ENCODE measurements around the gene PPP2R2B. TPM values are rescaled to one million over a fixed set of nuclear protein-coding genes. Genes with fewer than 3 reads are reported as not detected.
"Not testable (repeated sequence)": the region's sequence is repeated elsewhere in the genome, so short reads cannot be mapped to it uniquely, and the experiment has no call there.

Gene PPP2R2B
- total RNA-seq, 1 experiment from 2014 or later: 20.3 TPM

GRCh38 chr5:146620031-146620668, 258.4 kb downstream of the PPP2R2B start (continued):
- TF ChIP-seq PRDM15 (CRISPR knock-in tag; IDR thresholded peaks at IDR 0.05): no peak

GRCh38 chr5:146618434-146618833, 260.1 kb downstream of the PPP2R2B start:
- peaks cover 19% of the 10 kb centered on the region for H3K9me3 Mint-ChIP-seq
- TF ChIP-seq SMAD4 (CRISPR knock-in tag; IDR thresholded peaks at IDR 0.05): no peak
- ATAC-seq (no peak), DNase-seq (ENCODE audit: low spot score) (no peak)
- POLR2A ChIA-PET: no interaction called here
- H3K4me1 Mint-ChIP-seq: peaks cover 11% of the 10 kb centered on the region
- H3K36me3 Mint-ChIP-seq: peaks cover 16% of the 10 kb centered on the region
- CTCF ChIA-PET: no interaction called here
- H3K27ac Mint-ChIP-seq: no peak overlapping the region
- H3K27me3 Mint-ChIP-seq (ENCODE audit: low read depth): no peaks in the 10 kb centered on the region
- H3K4me3 Mint-ChIP-seq: no peak overlapping the region

GRCh38 chr5:146609731-146610130, 268.8 kb downstream of the PPP2R2B start:
- H3K9me3 Mint-ChIP-seq; H3K27ac Mint-ChIP-seq; POLR2A ChIA-PET; H3K4me1 Mint-ChIP-seq; ATAC-seq; H3K36me3 Mint-ChIP-seq; H3K27me3 Mint-ChIP-seq (ENCODE audit: low read depth): not testable (repeated sequence)
- TF ChIP-seq ZNF281 (CRISPR knock-in tag; IDR thresholded peaks at IDR 0.05) (peak; percentile 57; the same call in 1 of the 2 replicates), MAX (CRISPR knock-in tag; IDR thresholded peaks at IDR 0.05) (0 out of 2 replicates have a peak, but pooled peaks have one; percentile 35), FOXK1 (CRISPR knock-in tag; IDR thresholded peaks at IDR 0.05) (peak; percentile 74; the same call in 1 of the 2 replicates)
- CTCF ChIA-PET: interaction anchor here (0.7 kb wide), 1 partner anchor 9 kb away, joined by 3 read pairs; no protein-coding TSS in a partner anchor
- H3K4me3 Mint-ChIP-seq: peak overlapping the region; percentile 65
- peak; percentile 64 for DNase-seq (ENCODE audit: low spot score)

GRCh38 chr5:146607659-146608332, 270.8 kb downstream of the PPP2R2B start:
- ATAC-seq (no peak), DNase-seq (ENCODE audit: low spot score) (no peak)
- Mint-ChIP-seq H3K4me1 (peaks cover 9% of the 10 kb centered on the region), H3K27ac (no peak overlapping the region), H3K4me3 (no peak overlapping the region), H3K36me3 (no peaks in the 10 kb centered on the region), H3K9me3 (no peaks in the 10 kb centered on the region; the same call in 1 of the 2 replicates), H3K27me3 (ENCODE audit: low read depth) (no peaks in the 10 kb centered on the region)
- ChIA-PET POLR2A (no interaction called here), CTCF (no interaction called here)
- no peak for TF ChIP-seq GRHL2 (CRISPR knock-in tag; IDR thresholded peaks at IDR 0.05; ENCODE audit: insufficient replicate concordance, severe bottlenecking)

- POLR2A ChIA-PET: no interaction called here
- DNase-seq (ENCODE audit: low spot score) (no peak), ATAC-seq (no peak)
- no peak overlapping the region for H3K4me3 Mint-ChIP-seq
- CTCF ChIA-PET: interaction anchor here (0.9 kb wide), 1 partner anchor 300 kb away, joined by 3 read pairs; no protein-coding TSS in a partner anchor
- H3K36me3 Mint-ChIP-seq: no peaks in the 10 kb centered on the region
- H3K4me1 Mint-ChIP-seq: peaks cover 9% of the 10 kb centered on the region
- no peaks in the 10 kb centered on the region; the same call in 1 of the 2 replicates for H3K9me3 Mint-ChIP-seq
- H3K27me3 Mint-ChIP-seq (ENCODE audit: low read depth): no peaks in the 10 kb centered on the region
- no peak overlapping the region for H3K27ac Mint-ChIP-seq
- TF ChIP-seq ZSCAN18 (CRISPR knock-in tag; IDR thresholded peaks at IDR 0.05): no peak
- TF ChIP-seq CREB1 (CRISPR knock-in tag; IDR thresholded peaks at IDR 0.05): no peak
- TF ChIP-seq ARID4B (CRISPR knock-in tag; IDR thresholded peaks at IDR 0.05; ENCODE audit: borderline replicate concordance): no peak
- TF ChIP-seq ZNF138 (CRISPR knock-in tag; conservative IDR thresholded peaks at IDR 0.05): no peak
- TF ChIP-seq ZNF263 (CRISPR knock-in tag; IDR thresholded peaks at IDR 0.05; ENCODE audit: low read depth): no peak
- TF ChIP-seq ZNF396 (CRISPR knock-in tag; IDR thresholded peaks at IDR 0.05; ENCODE audit: borderline replicate concordance): no peak
Measured at GRCh38 chr5:146606893-146607292, 271.7 kb downstream of the PPP2R2B start.
